Central memory CD8-positive, alpha-beta T cell (primary cell): ENCODE data around the gene TMEM163.
"Not testable (repeated sequence)": the region's sequence is repeated elsewhere in the genome, so short reads cannot be mapped to it uniquely, and the experiment has no call there.

Experiments
- ATAC-seq: fragments of 150-1000 bp; cut with Tn5 transposase; replicated peaks from 2 replicates; pipeline ENCODE4 v1.10.0; 2022; ENCODE audit warnings: mild to moderate bottlenecking, moderate FRiP score, moderate number of reproducible peaks; ENCODE audit not compliant: poor library complexity, severe bottlenecking; ENCODE audit errors: extremely low read depth
- DNase-seq, 2 donors: peaks; one replicate each; pipeline ENCODE4 v3.0.0; 2021; ENCODE audit warnings: low spot score in 2 of 2
- H3K27ac Mint-ChIP-seq: one replicate; pipeline ENCODE4 v1.8.0; 2022; ENCODE audit warnings: low read depth, mild to moderate bottlenecking, moderate library complexity, mixed read lengths
- H3K27me3 Mint-ChIP-seq: one replicate; pipeline ENCODE4 v1.8.0; 2022; ENCODE audit warnings: mixed read lengths
- H3K36me3 Mint-ChIP-seq: one replicate; pipeline ENCODE4 v1.8.0; 2022; ENCODE audit warnings: mild to moderate bottlenecking, moderate library complexity, mixed read lengths; ENCODE audit not compliant: insufficient read depth
- H3K4me1 Mint-ChIP-seq: one replicate; pipeline ENCODE4 v1.8.0; 2022; ENCODE audit warnings: mixed read lengths
- H3K4me3 Mint-ChIP-seq: one replicate; pipeline ENCODE4 v1.8.0; 2022; ENCODE audit warnings: mild to moderate bottlenecking, moderate library complexity, mixed read lengths
- H3K9me3 Mint-ChIP-seq: one replicate; pipeline ENCODE4 v1.8.0; 2022; ENCODE audit warnings: mixed read lengths

The TMEM163 gene

DNA sequence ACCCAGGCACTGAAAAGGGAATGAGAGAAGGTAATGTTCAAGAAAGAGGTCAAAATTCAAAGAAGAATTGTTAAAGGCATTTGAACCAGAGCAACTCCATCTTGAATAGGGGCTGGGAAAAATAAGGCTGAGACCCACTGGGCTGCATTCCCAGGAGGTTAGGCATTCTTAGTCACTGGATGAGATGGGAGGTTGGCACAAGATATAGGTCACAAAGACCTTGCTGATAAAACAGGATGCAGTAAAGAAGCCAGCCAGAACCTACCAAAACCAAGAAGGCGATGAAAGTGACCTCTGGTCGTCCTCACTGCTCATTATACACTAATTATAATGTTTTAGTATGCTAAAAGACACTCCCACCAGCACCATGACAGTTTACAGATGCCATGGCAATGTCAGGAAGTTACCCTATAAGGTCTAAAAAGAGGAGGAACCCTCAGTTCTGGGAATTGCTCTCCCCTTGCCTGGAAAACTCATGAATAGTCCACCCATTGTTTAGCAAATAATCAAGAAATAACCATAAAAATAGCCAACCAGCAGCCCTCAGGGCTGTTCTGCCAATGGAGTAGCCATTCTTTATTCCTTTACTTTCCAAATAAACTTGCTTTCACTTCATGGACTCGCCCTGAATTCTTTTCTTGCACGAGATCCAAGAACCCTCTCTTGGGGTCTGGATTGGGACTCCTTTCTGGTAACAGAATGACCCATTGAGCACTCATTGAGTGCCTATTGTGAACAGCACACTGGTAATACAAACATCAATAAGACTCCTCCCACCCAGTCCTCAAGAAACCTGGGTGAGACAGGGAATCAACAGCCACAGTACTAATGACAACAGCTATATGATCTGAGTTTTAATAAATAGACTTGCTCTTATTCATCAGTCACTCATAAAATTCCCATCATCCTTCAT, 129.4 kb downstream of the TMEM163 start:
- not testable (repeated sequence) for H3K4me3 Mint-ChIP-seq, H3K27ac Mint-ChIP-seq, H3K36me3 Mint-ChIP-seq, ATAC-seq, H3K4me1 Mint-ChIP-seq, H3K27me3 Mint-ChIP-seq, DNase-seq
- H3K9me3 Mint-ChIP-seq, result peaks cover 18% of the 10 kb centered on the region

DNA sequence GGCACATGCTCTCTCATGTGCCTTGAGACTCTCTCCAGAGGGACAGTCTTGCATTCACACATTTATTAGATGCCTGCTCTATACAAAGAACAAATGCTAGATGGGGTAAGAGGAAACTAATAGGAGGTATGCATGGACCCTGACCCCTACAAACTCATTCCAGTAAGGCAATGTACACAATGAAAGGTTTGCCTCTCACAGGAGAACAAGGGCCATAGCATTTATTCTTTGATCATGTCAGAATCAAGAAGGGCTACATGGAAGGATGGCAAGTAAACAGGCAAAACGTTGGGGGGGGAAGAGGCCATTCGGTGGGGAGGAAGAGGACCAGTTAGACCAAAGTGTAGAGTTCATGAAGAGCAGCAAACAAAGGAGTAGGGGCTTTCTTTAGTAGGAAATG, 130.2 kb downstream of the TMEM163 start:
- no peak overlapping the region for H3K27ac Mint-ChIP-seq
- H3K4me3 Mint-ChIP-seq, result no peak overlapping the region
- H3K36me3 Mint-ChIP-seq, result no peaks in the 10 kb centered on the region
- H3K9me3 Mint-ChIP-seq, result peaks cover 18% of the 10 kb centered on the region
- no peak for DNase-seq
- no peaks in the 10 kb centered on the region for H3K27me3 Mint-ChIP-seq
- ATAC-seq, result no peak
- H3K4me1 Mint-ChIP-seq, result peaks cover 5% of the 10 kb centered on the region

DNA sequence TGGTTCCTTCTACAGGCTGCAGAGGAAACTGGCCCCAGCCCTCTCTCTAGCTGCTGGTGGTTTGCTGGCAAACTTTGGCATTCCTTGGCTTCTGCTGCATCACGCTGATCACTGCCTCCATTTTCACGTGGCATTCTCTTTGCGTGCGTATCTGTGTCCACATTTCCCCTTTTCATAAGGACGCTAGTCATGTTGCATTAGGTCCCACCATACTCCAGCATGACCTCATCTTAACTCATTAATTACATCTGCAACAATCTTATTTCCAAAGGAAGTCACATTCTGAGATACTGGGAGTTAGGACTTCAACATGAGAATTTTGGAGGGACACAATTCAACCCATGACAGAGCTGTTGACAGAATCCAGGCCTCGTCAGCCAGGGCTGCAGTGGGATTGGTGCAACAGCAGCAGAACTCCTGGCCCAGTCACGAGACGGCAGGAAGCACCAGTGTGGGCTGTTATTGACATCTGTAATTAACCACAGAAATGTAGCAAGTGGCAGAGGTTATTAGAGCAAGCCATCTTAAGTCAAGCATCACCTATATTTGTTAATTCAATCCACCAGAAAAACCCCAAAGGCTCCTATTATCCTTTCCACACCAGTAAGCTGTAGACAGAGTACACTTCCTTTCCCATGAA, 132.4 kb downstream of the TMEM163 start:
- Mint-ChIP-seq H3K27ac (no peak overlapping the region), H3K9me3 (peaks cover 14% of the 10 kb centered on the region)

DNA sequence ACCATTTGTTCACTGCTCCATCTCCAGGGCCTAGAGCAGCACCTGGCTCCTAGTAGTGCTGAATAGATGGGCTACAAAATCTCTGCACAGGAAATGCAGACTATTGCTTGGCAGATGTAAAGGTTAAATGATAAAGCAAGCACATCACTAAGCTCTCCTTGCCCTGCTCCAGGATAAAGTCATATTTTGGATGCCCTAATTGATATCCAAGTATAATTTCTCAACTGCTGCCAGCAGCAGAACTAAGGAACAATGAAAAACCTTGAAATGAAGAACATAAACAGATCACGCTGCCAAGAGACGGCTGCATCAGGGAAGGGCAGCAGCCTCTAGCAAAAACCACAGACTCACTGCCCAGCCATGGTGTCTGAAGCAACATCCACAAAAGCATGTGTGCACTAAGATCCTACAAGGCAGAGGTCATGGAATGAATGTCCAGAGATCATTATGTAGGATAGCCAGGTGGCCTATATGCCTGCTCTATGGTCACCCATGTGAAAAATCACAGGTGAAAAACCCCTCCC, 134.7 kb downstream of the TMEM163 start:
- H3K27me3 Mint-ChIP-seq, result no peaks in the 10 kb centered on the region
- H3K4me3 Mint-ChIP-seq, result no peak overlapping the region
- DNase-seq, result no peak
- no peak overlapping the region for H3K27ac Mint-ChIP-seq
- H3K36me3 Mint-ChIP-seq, result peaks cover 2% of the 10 kb centered on the region
- H3K4me1 Mint-ChIP-seq, result peaks cover 12% of the 10 kb centered on the region
- peaks cover 7% of the 10 kb centered on the region for H3K9me3 Mint-ChIP-seq
- ATAC-seq, result no peak

More for the DNA sequence above, 132.4 kb downstream of the TMEM163 start:
- ATAC-seq (peak; percentile 45), DNase-seq (no peak)
- peaks cover 12% of the 10 kb centered on the region for H3K4me1 Mint-ChIP-seq
- no peak overlapping the region for H3K4me3 Mint-ChIP-seq
- no peaks in the 10 kb centered on the region for H3K27me3 Mint-ChIP-seq
- H3K36me3 Mint-ChIP-seq, result peaks cover 2% of the 10 kb centered on the region

DNA sequence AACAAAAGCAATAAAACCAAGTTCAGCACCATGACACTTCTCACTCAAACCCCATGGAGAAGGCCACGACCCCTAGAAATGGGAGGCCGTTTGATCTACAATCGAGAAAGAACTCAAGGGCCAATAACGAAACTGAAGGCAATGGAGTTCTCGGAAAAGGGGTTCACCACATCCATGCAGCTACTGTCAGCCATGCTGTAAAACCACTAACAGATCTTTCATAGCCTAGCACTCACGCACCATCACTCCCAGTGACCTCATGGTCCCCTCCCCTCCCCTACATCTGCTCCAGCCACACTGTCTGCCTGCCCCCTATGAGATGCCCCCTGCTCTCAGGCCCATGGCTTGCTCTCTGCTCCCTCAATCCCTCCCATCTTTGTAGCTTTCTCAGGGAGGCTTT, 135.3 kb downstream of the TMEM163 start:
- Mint-ChIP-seq H3K36me3 (peaks cover 2% of the 10 kb centered on the region), H3K4me3 (no peak overlapping the region), H3K27ac (no peak overlapping the region), H3K9me3 (peaks cover 1% of the 10 kb centered on the region), H3K4me1 (peaks cover 12% of the 10 kb centered on the region), H3K27me3 (no peaks in the 10 kb centered on the region)
- DNase-seq, result no peak
- peak; percentile 41 for ATAC-seq

DNA sequence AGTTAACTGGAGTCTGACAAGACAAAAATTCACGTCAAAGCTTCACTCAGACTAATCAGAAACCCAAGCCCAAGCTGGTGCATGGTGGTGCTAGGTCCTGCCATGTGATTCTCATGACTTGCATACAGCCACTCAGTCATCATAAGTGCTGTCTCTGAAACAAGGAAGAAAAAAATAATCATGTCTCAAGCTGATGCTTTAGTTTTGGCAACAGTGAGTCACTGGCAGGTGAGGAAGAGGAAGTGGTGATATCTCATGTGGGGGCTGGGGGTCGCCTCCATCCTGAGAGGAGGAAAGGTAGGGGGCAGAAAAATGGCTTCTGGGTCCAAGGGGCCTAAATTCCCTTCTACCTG, 136.3 kb downstream of the TMEM163 start:
- Mint-ChIP-seq H3K9me3 (no peaks in the 10 kb centered on the region), H3K27ac (no peak overlapping the region), H3K27me3 (no peaks in the 10 kb centered on the region), H3K36me3 (peaks cover 2% of the 10 kb centered on the region), H3K4me3 (no peak overlapping the region), H3K4me1 (peaks cover 12% of the 10 kb centered on the region)
- ATAC-seq (no peak), DNase-seq (no peak)

DNA sequence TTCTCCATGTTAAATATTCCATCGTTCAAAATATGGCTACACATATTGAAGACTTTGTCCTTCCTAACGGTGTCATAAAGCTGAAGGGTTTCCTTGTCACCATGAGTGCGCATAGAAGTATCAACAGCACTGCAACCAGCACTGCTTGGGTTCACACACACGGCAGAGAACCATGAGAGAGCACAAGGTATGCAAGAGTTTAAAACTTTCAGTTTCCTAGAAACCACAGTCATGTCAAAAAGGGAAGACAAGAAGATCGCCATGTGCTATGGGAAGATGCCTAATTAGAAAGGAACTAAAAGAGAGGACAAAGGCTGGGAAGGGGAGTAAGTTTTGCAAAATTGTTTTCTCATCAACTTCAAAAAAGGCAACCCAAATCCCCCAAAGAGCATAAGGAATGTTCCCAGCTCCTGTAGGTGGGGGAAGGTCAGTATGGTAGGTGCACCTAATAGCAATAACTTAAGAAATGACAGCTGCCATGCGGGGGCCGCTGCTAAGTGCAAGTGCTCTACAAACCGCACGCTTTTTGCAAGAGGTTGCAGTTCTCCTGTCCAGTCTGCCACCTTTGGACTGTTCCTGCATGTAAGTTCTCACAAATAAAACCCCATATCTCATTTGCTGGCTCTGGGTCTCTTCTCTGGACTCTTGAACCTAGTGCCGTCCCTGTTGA, 136.8 kb downstream of the TMEM163 start:
- Mint-ChIP-seq H3K4me3 (no peak overlapping the region), H3K4me1 (peaks cover 12% of the 10 kb centered on the region), H3K36me3 (peaks cover 2% of the 10 kb centered on the region), H3K27ac (no peak overlapping the region), H3K9me3 (no peaks in the 10 kb centered on the region), H3K27me3 (no peaks in the 10 kb centered on the region)
- DNase-seq (no peak), ATAC-seq (no peak)

DNA sequence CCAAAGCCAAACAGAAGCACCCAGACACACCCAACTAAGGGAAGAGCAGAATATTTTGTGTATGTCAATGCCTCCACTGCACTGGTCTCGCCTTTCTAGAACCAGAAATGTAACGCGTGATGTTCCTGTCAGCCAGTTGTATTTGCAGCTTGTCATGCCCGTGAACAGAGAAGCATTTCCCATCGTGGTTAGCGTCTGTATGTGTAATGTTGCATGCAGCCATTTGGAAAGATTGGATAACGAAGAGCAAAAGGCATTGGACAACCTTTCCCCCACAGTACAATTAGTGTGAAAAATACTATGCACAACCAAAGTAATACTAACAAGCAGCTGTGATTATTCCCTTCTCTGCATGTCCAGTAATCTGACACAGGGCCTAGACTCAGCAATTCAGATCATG, 140.5 kb downstream of the TMEM163 start:
- H3K36me3 Mint-ChIP-seq, result peaks cover 2% of the 10 kb centered on the region
- DNase-seq (no peak), ATAC-seq (no peak)
- H3K4me1 Mint-ChIP-seq, result peaks cover 7% of the 10 kb centered on the region
- no peak overlapping the region for H3K4me3 Mint-ChIP-seq
- H3K27me3 Mint-ChIP-seq, result no peaks in the 10 kb centered on the region
- H3K9me3 Mint-ChIP-seq, result no peaks in the 10 kb centered on the region
- no peak overlapping the region for H3K27ac Mint-ChIP-seq

DNA sequence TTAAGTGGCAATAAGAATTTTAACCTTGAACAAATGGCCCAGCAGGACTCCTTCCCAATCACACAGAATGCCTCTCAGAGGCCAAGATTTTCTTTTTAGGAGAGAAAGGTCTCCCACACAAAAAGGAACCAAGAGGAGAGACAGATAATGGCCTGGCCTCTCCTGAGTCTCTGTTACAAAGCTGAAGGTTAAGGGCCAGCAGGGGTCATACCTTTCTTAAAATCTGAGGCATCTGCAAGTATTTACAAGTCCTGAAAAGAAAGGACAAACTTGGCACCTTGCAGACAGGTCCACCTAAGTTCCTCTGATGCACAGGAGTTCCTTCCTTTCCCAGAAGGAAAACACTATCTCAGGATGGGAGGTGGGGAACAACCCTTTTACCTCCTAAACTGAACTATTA, 142.3 kb downstream of the TMEM163 start:
- H3K4me3 Mint-ChIP-seq, result no peak overlapping the region
- no peaks in the 10 kb centered on the region for H3K36me3 Mint-ChIP-seq
- H3K27ac Mint-ChIP-seq, result no peak overlapping the region
- ATAC-seq (no peak), DNase-seq (no peak)
- no peaks in the 10 kb centered on the region for H3K9me3 Mint-ChIP-seq
- no peaks in the 10 kb centered on the region for H3K4me1 Mint-ChIP-seq
- no peaks in the 10 kb centered on the region for H3K27me3 Mint-ChIP-seq

DNA sequence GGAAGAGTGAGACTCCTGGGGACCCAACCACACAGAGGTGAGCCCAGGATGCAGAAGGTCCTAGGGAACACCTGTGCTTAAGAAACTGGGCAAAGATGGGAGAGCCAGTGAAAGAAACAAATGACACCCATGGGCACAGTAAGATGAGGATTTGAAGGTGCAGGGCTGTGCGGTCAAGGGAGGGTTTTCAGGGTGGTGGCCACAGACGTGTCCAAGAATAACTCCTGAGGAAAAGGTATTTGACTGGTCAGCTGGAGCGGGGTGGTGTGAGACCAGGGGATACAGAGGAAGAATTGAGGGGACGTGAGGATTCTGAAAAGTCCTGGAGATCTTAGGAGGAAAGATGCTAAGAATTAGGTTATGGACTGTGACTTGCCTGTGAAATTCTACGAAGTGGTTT, 142.9 kb downstream of the TMEM163 start:
- Mint-ChIP-seq H3K9me3 (no peaks in the 10 kb centered on the region), H3K27ac (no peak overlapping the region), H3K36me3 (no peaks in the 10 kb centered on the region), H3K4me1 (no peaks in the 10 kb centered on the region), H3K27me3 (no peaks in the 10 kb centered on the region), H3K4me3 (no peak overlapping the region)
- no peak for DNase-seq
- ATAC-seq, result no peak

DNA sequence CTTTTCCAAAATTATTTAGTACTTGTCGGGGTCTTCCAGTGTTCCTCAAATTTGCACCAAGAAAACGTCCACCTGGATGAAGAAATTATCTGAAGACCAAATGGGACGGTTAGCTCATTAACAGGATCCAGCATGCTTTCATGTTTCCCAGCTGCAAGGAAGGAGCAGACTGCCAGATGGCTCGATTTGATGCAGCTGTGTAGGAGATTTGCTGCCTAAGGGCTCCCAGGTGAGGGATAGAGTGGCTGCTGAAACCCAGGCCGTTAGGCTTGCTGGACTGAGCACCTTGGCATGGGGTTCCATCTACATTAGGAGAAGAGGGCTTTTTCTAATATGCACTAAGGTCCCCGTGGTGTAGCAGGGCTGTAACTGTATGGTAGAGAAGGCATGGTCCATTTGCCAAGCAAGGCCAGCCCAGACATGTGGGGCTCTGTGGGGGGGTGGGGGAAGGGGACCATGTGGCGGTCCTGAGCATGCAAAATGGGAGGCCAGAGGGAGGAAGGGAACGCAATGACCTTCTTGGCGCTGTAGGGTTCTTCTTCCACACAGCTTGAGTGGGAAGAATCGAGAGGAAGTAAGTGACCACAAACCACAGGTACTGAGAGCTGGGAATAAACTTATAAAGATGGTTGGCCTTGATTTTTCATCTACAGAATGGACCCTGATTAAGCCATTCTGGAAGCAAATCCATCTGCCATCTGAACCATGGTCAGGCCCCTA, 144.0 kb downstream of the TMEM163 start:
- no peak for ATAC-seq
- Mint-ChIP-seq H3K36me3 (no peaks in the 10 kb centered on the region), H3K27me3 (peaks cover 3% of the 10 kb centered on the region), H3K4me1 (no peaks in the 10 kb centered on the region), H3K4me3 (no peak overlapping the region), H3K27ac (no peak overlapping the region), H3K9me3 (no peaks in the 10 kb centered on the region)
- no peak for DNase-seq

DNA sequence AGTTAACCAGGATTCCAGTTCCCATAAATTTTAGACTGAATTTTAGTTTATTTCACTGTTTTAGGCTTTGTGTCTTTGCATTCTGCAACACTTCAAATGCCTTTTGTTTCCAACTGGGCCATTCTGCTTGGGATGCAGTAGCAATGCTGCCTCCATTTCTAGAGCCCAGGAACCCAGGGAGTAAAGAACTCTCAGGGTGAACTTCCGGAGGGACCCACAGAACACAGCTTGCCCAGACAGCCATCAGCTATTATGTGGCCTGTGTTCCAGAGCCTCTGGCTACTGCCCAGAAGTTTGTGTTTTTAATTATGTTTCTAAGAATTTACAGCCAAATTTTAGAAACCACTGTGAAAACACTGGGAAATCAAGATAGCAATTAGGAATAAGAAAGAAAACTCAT, 145.1 kb downstream of the TMEM163 start:
- H3K4me3 Mint-ChIP-seq, result no peak overlapping the region
- H3K27me3 Mint-ChIP-seq, result peaks cover 13% of the 10 kb centered on the region
- ATAC-seq (no peak), DNase-seq (no peak)
- no peaks in the 10 kb centered on the region for H3K4me1 Mint-ChIP-seq
- no peak overlapping the region for H3K27ac Mint-ChIP-seq
- no peaks in the 10 kb centered on the region for H3K9me3 Mint-ChIP-seq
- H3K36me3 Mint-ChIP-seq, result no peaks in the 10 kb centered on the region
